HCT116 (cell line): ENCODE data around the gene AMBP. TPM values are rescaled to one million over a fixed set of nuclear protein-coding genes. Genes with fewer than 3 reads are reported as not detected.

Experiments used
- ATAC-seq: fragments of 200-7000 bp; cut with Tn5 transposase; 2 replicates; pipeline ENCODE4 v1.9.1; 2020; ENCODE audit warnings: mild to moderate bottlenecking, moderate library complexity
- BruUV-seq: library from RNA; stranded (reverse); fragments of 400-500 nt; replicated peaks from 2 replicates; lab custom pipeline; 2021; lab: Mats Ljungman, UMichigan
- CTCF ChIA-PET: fragments of 300-600 bp; sonication (Branson Sonifier 250); formaldehyde crosslinking; loops from one replicate; lab custom pipeline; 2021; ENCODE audit warnings: antibody characterized with exemption; lab: Charles Lee
- POLR2A ChIA-PET: fragments of 300-600, 350-600 bp; sonication (Branson Sonifier 250); formaldehyde crosslinking; loops from one replicate; lab custom pipeline; 2021; ENCODE audit warnings: antibody characterized with exemption; lab: Charles Lee
- RAD21 ChIA-PET, 2 experiments: fragments of 300-600 bp; sonication (Branson Sonifier 250); formaldehyde crosslinking; loops; one replicate each; lab custom pipeline; 2023; ENCODE audit warnings: low total read pairs in 2 of 2; ENCODE audit not compliant: uncharacterized antibody in 2 of 2, unreplicated experiment in 2 of 2, low non-redundant PET in 1 of 2; lab: Charles Lee
- DNase-seq: peaks from one replicate; pipeline ENCODE4 v3.0.0-alpha.2; 2010; ENCODE audit warnings: low read depth, low spot score
- H2AFZ ChIP-seq: fragments of 200-600 bp; shearing (Covaris generic), sonication (generic); 2 replicates; pipeline ENCODE4 v1.6.1; 2017; ENCODE audit warnings: low read depth, mixed run types, mixed read lengths, antibody characterized with exemption, low read length; ENCODE audit not compliant: poor library complexity, severe bottlenecking
- H3K27ac ChIP-seq: 2 replicates; pipeline ENCODE4 v1.5.1; 2012; ENCODE audit warnings: low read depth, low read length
- H3K27me3 ChIP-seq: fragments of 200-600 bp; sonication (generic); 2 replicates; pipeline ENCODE4 v1.6.1; 2016; ENCODE audit warnings: mixed run types, low read length, mixed read lengths; ENCODE audit not compliant: insufficient read depth
- H3K36me3 ChIP-seq, 2 experiments: fragments of 200-500 bp in 1 of 2; fragments of 200-600 bp in 1 of 2; sonication (Bioruptor generic) in 1 of 2; sonication (generic) in 1 of 2; 2 replicates each; pipeline versions ENCODE4 v1.5.1 to v1.6.1; 2014 to 2016; ENCODE audit warnings: low read length in 2 of 2, inconsistent platforms in 1 of 2, mixed read lengths in 1 of 2, mixed run types in 1 of 2; ENCODE audit not compliant: insufficient read depth in 2 of 2, control insufficient read depth in 1 of 2
- H3K4me1 ChIP-seq, 2 experiments: fragments of 200-600 bp in 1 of 2; sonication (generic) in 1 of 2; 2 replicates each; pipeline versions ENCODE4 v1.5.1 to v1.6.1; 2012 to 2017; ENCODE audit warnings: low read length in 2 of 2, inconsistent platforms in 1 of 2, mild to moderate bottlenecking in 1 of 2, mixed read lengths in 1 of 2, mixed run types in 1 of 2, moderate library complexity in 1 of 2; ENCODE audit not compliant: insufficient read depth in 2 of 2, control insufficient read depth in 1 of 2
- H3K4me2 ChIP-seq: fragments of 200-600 bp; sonication (generic); 2 replicates; pipeline ENCODE4 v1.6.1; 2017; ENCODE audit warnings: mixed run types, low read length, mixed read lengths
- H3K4me3 ChIP-seq, 2 experiments: fragments of 200-600 bp in 1 of 2; sonication (generic) in 1 of 2; replicated peaks in 1 of 2; 2 replicates each; pipeline ENCODE4 v1.5.1; 2011 to 2016; ENCODE audit warnings: low read length in 2 of 2, control low read depth in 1 of 2, low read depth in 1 of 2, mild to moderate bottlenecking in 1 of 2, mixed read lengths in 1 of 2, mixed run types in 1 of 2
- H3K79me2 ChIP-seq: fragments of 200-600 bp; sonication (generic); 2 replicates; pipeline ENCODE4 v1.6.1; 2017; ENCODE audit warnings: mild to moderate bottlenecking, mixed run types, low read length, moderate library complexity, mixed read lengths; ENCODE audit not compliant: insufficient read depth
- H3K9ac ChIP-seq: fragments of 200-600 bp; sonication (generic); 2 replicates; pipeline ENCODE4 v1.6.1; 2016; ENCODE audit warnings: low read length, mixed read lengths
- H3K9me2 ChIP-seq: fragments of 200-600 bp; sonication (generic), shearing (Covaris generic); 2 replicates; pipeline ENCODE4 v1.6.1; 2017; ENCODE audit warnings: mixed run types, mild to moderate bottlenecking, moderate library complexity; ENCODE audit not compliant: insufficient read depth
- H3K9me3 ChIP-seq, 2 experiments: fragments of 200-500 bp in 1 of 2; fragments of 200-600 bp in 1 of 2; sonication (Bioruptor generic) in 1 of 2; sonication (generic) in 1 of 2; 2 replicates each; pipeline ENCODE4 v1.6.1; 2014 to 2017; ENCODE audit warnings: low read length in 2 of 2, mixed read lengths in 2 of 2, inconsistent platforms in 1 of 2, low read depth in 1 of 2, mild to moderate bottlenecking in 1 of 2, mixed run types in 1 of 2, moderate library complexity in 1 of 2; ENCODE audit not compliant: control insufficient read depth in 1 of 2, insufficient read depth in 1 of 2
- H4K20me1 ChIP-seq: fragments of 200-600 bp; sonication (generic), shearing (Covaris generic); 2 replicates; pipeline ENCODE4 v1.6.1; 2017; ENCODE audit warnings: mixed run types, mild to moderate bottlenecking, moderate library complexity; ENCODE audit not compliant: insufficient read depth
- ATF3 ChIP-seq: IDR thresholded peaks from 2 replicates; pipeline ENCODE4 v1.6.1; 2012
- EZH2 ChIP-seq: fragments of 200-600 bp; sonication (generic); IDR thresholded peaks from 2 replicates; pipeline ENCODE4 v1.6.1; 2017; ENCODE audit warnings: antibody characterized with exemption, mixed run types
- intact Hi-C: fragments of 100-400 bp; cut with micrococcal nuclease; formaldehyde crosslinking; loops from 2 replicates; pipeline ENCODE4 v1.10.0; 2022
- total RNA-seq: library from RNA; stranded (reverse); gene quantifications from one replicate; pipeline ENCODE4 v1.2.1, GENCODE V29; 2021; ENCODE audit not compliant: unreplicated experiment
- TF ChIP-seq, protein P1 (sequence below): IDR thresholded peaks from 2 replicates; pipeline ENCODE4 v1.6.1; 2012; ENCODE audit warnings: low read depth

AMBP gene
- total RNA-seq, 1 experiment from 2014 or later, result 1.9 TPM

GRCh38 chr9:114027863-114028465 is 50.1 kb downstream of the AMBP start:
- H3K9ac ChIP-seq, result no peak overlapping the region
- ChIA-PET RAD21 (no interaction called here), POLR2A (no interaction called here)
- no peak overlapping the region for H3K4me3 ChIP-seq
- intact Hi-C loops, result no loop called here
- H3K27me3 ChIP-seq, result no peaks in the 10 kb centered on the region
- no peak for TF ChIP-seq EZH2
- TF ChIP-seq, protein P1, sequence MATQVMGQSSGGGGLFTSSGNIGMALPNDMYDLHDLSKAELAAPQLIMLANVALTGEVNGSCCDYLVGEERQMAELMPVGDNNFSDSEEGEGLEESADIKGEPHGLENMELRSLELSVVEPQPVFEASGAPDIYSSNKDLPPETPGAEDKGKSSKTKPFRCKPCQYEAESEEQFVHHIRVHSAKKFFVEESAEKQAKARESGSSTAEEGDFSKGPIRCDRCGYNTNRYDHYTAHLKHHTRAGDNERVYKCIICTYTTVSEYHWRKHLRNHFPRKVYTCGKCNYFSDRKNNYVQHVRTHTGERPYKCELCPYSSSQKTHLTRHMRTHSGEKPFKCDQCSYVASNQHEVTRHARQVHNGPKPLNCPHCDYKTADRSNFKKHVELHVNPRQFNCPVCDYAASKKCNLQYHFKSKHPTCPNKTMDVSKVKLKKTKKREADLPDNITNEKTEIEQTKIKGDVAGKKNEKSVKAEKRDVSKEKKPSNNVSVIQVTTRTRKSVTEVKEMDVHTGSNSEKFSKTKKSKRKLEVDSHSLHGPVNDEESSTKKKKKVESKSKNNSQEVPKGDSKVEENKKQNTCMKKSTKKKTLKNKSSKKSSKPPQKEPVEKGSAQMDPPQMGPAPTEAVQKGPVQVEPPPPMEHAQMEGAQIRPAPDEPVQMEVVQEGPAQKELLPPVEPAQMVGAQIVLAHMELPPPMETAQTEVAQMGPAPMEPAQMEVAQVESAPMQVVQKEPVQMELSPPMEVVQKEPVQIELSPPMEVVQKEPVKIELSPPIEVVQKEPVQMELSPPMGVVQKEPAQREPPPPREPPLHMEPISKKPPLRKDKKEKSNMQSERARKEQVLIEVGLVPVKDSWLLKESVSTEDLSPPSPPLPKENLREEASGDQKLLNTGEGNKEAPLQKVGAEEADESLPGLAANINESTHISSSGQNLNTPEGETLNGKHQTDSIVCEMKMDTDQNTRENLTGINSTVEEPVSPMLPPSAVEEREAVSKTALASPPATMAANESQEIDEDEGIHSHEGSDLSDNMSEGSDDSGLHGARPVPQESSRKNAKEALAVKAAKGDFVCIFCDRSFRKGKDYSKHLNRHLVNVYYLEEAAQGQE, result no peak
- TF ChIP-seq ATF3, result no peak
- TF ChIP-seq, all 23 proteins: peak for 0
- H3K4me2 ChIP-seq, result no peak overlapping the region
- H3K4me1 ChIP-seq, result no peaks in the 10 kb centered on the region
- no peak overlapping the region for H3K27ac ChIP-seq
- H3K9me2 ChIP-seq, result no peaks in the 10 kb centered on the region
- no peak for ATAC-seq
- H3K79me2 ChIP-seq, result no peaks in the 10 kb centered on the region
- no peaks in the 10 kb centered on the region for H3K36me3 ChIP-seq
- no TSS peak for BruUV-seq
- H2AFZ ChIP-seq, result no peak overlapping the region
- no peaks in the 10 kb centered on the region for H4K20me1 ChIP-seq
- no peaks in the 10 kb centered on the region for H3K9me3 ChIP-seq
- CTCF ChIA-PET, result no interaction called here
- no peak for DNase-seq
